Measurements from ENCODE around the gene TBC1D13.
"Not testable (repeated sequence)": the region's sequence is repeated elsewhere in the genome, so short reads cannot be mapped to it uniquely, and the experiment has no call there.

The TBC1D13 gene

DNA sequence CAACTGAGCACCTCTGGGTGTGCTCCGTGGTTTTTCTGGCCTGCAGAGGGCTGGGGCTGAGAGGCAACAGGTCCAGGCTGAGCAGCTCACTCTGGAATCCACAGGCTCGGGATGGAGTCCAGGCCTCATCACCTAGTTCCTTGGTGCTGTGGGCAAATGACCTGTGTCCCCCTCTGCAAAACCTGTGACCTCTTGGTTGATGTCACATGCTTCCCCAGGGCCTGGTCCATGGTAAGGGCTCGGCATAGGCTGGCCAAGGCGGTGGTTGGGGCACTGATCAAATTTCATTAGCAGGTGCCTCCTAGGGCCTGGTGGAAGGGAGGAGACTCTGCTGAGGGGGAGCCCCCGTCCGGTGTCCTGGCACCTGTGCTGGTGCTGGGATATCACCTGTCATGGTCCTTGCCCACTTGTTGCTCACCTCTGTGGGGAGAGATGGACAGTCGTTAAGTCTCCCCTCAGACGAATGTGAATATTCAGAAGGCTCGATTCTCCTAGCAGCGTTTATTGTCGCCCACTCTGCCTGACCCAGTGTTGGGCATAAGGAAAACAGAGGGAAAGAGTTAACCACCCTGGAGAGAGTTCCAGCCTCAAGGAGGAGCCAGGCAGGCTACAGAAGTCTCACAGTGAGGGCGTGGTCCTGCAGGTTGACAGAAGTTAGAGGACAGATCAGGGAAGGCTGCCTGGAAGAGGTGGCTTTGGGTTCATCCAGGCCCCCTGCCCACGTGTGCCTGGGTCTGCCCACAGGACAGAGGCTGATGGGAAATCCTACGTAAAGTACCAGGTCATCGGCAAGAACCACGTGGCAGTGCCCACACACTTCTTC is 34.7 kb downstream of the TBC1D13 start:
- DNase-seq (ENCODE audit: low spot score) = no peak

DNA sequence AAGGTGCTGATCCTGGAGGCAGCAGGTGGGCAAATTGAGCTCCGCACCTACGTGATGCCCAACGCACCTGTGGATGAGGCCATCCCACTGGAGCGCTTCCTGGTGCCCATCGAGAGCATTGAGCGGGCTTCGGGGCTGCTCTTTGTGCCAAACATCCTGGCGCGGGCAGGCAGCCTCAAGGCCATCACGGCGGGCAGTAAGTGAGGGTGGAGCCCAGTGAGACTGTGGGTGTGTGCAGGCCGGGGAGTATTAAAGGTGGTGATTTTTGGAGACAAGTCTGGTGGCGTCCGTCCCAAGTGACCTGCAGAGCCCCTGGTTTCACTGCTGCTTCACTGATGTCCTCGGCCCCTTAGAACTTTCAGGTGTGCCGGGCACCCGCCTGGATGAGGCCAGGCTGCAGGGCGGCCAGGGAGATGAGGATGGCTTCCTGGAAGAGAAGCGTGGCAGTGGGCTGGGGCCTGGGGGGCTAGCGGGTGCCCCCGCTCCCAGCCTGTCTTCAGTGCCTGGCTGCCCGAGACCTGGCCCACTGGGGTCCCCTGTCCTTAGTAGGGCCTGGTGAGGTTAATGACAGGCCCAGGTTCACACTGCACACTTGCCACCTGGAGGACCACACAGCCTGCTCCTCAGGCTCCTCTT is 35.5 kb downstream of the TBC1D13 start:
- no peak for DNase-seq (ENCODE audit: low spot score)

DNA sequence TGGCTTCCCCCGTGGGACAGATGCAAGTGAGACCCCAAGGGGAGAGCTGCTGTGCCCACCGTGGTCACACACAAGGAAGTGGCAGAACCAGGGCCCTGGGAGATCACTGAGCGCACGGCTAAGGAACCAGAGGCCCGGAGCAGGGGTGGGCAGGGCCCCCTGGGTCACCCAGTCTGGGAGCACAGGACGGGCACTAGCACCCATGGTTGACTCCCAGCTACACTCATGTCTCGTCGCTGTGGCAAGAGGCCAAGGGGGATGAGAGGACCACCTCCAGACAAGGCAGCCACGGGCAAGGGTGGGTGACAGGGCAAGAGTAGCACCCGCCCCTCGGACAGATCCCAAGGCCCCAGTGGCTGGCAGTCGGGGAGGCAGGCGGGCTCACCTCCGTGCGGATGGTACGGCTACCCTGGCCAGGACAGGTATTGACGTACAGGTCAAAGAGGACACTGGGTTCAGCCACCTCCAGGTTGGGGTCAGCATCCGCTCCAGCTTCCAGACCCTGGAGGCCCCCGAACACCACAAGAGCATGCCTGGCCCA is 36.4 kb downstream of the TBC1D13 start:
- DNase-seq (ENCODE audit: low spot score) = no peak

DNA sequence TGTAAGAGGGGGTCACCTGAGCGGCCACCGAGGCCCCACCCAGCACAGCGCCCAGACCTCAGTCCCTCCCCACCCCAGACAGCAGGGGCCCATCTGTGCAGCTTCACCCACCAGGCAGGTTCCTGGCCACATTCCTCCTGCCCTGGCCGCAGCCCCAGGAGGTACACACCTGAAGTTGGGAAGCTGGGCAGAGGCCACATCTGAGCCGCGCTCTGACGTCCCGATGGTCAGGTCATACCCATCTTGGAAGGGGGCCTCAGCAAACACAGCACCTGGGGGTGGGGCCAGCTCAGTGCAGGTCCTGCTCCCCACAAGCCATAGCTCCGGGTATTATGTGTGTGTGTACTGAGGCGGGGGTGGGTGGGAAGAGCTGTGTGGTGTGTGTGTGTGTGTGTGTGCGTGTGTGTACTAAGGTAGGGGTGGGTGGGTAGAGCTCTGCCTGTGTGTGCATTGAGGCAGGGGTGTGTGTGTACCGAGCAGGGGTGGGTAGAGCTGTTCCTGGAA is 36.9 kb downstream of the TBC1D13 start:
- DNase-seq (ENCODE audit: low spot score) = no peak

DNA sequence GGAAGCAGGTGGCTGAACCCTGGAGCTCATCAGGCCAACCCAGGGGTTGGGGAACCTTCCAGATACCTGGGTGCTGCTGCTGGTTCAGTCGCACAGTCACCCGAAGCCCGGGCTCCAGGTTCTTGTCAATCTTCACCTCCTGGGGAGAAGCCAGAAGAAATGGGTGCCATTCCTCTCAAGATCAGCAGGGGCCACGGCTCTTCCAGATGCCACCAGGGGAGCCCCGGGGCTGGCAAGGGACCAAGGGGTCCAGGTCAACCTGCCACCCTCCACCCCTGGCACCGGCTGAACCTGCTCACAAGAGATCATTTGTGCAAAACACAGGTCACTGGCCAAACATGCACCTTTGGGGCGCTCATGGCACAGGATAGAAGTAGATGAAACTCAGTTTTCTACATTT is 37.9 kb downstream of the TBC1D13 start:
- DNase-seq (ENCODE audit: low spot score) = no peak

DNA sequence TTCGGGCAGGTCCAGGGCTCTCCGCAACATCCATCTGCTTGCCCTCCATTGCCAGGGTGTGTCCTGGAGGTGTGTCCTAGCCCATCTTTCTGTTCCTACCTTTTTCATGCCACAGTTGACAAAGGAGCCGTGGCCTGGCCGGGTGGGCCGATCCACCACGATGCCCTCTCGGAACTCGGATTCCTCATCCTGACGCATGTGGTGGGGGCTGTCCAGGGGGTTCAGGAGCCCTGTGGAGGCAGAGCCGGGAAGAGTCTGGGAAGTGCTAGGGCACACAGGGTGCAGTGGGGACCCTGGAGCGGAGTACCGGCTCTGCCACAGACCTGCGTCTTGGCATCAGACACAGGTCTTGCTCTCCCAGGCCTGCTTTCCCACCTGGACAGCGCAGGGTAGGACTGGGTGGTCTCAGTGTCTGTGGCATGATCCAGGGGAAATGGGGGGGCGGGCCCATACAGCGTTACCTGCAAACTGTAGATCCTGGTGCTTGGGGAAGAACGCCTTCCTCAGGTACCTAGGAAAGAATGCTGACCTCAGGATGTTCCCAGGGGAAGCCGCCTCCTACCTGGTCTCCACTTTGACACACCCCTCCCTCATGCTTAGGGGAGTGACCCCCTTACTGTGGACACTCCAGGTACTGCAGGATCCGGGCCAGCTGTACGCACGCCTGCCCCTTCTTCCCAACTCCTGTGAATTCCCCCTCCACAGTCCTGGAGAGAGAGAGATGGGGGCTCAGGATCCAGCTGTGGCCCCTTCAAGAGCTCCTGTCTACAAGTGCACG is 39.1 kb downstream of the TBC1D13 start:
- DNase-seq (ENCODE audit: low spot score) = no peak

DNA sequence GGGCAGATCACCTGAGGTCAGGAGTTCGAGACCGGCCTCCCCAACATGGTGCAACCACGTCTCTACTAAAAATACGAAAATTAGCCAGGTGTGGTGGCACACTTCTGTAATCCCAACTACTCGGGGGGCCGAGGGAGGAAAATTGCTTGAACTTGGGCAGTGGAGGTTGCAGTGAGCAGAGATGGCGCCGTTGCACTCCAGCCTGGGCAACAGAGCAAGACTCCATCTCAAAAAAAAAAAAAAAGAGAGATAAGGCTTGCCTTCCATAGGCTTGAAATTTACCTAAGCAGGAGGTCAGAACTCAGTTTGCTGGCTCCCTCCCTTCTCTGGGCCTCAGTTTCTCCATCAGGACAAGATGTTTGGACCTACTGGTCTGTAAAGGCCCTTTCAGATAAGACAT is 41.2 kb downstream of the TBC1D13 start:
- DNase-seq (ENCODE audit: low spot score) = no peak

DNA sequence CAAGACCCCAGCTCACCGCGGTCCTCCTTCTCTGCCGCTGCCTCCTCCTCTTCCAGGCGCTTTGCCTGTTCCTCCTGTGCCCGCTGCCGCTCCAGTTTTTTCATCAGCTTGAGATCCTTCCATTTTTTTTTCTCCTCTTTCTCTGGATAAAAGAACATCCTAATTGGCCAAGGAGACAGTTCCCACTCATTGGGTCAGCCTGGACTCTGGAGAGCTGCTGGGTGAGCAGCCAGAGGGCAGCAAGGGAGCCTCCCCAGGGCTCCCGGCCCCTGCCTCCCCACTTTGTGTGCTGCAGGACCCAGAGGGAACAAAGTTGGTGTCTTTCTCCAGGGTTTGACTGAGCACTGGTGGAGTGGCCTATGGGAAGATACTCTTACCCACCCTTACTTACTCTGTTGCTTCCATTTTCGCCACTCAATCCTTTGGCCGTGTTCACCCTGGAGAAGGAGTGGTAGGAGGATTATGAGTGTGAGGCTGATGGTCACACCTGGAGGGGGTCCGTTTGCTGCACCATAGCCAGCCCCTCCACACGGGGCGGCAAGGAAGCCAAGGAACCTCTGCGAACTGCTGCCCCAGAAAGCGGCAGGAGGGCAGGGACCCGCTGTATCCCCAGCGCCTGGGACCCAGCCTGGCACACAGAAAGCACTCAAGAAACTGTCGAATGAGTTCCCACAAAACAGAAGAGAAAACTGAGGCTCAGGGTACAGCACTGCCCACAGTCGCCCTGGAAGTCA is 41.8 kb downstream of the TBC1D13 start:
- peak; percentile 4 for DNase-seq (ENCODE audit: low spot score)

DNA sequence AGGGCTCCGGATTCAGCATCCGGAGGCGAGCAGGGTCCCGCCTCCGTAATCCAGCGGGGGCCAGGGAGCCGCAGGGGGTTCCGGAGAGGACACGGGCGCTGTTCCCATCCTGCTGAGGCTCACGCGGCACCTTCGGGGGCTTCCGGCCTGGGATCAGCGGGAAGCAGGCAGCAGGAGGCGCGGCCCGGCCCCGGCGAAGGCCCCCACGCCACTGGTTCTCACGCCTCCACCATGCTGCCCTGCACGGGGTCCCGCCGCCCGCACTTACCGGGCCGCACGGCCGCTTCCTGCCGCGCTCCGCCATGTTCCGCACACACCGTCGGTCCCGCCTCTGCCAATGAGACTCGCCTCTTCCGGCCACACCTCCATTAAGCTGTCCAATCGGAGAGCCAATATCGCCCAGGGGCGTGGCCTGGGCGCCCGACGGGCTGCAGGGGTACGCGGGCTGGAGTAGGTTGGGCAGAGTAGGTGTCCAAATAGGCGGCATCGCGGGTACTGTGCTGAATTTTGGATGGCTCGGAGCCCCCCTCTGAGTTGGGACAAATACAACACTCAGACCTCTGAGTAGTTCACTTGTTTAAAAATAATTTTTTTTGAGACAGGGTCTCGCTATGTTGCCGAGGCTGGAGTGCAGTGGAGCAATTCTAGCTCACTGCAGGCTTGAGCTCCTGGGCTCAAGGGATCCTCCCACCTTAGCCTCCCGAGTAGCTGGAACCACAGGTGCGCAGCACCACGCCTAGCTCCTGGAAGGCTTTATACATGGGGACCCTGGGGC is 42.6 kb downstream of the TBC1D13 start, which contains the start of gene SPOUT1:
Gene SPOUT1 (minus strand): TSS at position 318 of the 775 bp plus-strand sequence. CDS start 14 bp downstream, at position 304.
- DNase-seq (ENCODE audit: low spot score) = peak; percentile 90

DNA sequence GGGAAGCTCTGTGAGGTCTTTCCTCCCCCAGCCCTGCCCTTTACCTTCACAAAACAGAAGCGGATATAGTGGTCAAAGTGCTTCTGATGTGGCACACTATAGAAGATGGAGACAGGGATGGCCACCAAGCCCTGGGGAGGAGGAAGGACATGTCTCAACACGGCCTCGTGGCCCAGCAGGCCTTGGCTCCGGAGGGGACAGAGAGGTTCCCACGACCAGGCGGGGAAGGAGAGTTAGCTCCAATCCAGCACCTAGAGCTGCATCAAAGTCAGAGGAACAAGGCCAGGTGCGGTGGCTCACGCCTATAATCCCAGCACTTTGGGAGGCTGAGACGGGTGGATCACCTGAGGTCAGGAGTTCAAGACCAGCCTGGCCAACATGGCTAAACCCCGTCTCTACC is 46.6 kb downstream of the TBC1D13 start:
- no peak for DNase-seq (ENCODE audit: low spot score)

DNA sequence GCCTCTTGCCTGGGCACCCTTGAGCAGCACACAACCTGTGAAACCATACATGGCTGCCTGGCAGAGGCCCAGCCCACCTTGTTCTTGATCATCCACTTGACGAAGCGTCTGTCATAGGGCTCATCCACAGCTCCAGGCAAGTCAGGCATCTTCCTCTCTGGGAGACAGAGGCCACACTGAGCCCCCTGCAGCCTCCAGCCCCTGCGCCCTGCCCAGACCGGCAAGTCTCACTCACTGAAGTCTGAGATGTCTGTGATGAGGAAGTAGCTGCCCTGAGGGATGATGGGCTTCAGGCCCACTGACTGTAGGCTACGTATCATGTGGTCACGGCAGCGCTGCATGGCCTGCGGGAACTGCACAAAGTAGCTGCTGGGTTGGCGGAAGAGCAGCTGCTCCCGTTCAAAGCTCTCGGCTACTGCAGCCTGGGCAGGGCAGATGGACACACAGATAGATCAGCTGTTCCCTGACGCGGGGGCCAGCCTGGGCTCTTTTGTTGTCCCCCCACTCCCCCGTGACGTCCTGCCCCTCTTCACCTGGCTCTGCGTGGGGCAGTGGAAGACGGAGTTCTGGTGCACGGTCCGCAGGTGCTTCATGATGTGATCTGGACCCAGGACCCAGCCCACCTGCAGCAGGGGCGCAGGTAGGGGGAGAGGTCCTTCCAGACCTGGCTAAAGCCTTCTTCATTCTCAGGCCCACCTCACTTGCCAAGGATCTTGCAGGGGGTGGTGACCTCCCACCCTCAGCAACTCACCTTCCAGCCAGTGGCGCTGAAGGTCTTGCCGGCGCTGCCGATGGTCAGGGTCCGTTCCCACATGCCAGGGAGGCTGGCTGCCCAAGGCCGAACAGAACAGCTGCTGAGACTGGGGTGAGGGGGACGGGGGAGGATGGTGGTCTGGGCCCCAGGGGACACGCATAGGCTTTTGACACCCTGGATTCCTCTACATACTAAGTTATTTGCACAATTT is 48.5 kb downstream of the TBC1D13 start:
- no peak for DNase-seq (ENCODE audit: low spot score)

DNA sequence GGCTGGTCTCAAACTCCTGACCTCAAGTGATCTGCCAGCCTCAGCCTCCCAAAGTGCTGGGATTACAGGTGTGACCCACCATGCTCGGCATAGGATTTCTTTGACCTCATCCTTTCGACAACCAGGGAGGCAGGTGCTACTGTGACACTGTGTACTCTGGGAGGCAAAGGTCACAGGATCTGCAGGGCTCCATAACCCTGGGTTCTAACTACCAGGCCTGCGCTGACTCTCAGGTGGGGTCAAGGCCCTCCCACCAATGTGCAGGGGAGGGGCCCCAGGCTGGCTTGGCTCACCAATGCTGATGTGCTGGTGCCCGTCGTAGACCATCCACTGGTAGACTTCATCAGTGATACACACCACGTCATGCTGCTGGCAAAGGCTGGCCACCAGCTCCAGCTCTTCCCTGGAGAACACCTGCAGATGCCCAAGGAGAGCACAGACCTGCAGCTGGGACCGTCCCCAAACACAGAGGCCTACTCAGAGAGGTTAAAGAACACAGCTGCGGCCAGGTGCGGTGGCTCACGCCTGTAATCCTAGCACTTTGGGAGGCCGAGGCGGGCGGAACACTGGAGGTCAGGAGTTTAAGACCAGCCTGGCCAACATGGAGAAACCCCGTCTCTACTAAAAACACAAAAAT is 49.6 kb downstream of the TBC1D13 start:
- DNase-seq (ENCODE audit: low spot score) = no peak

DNA sequence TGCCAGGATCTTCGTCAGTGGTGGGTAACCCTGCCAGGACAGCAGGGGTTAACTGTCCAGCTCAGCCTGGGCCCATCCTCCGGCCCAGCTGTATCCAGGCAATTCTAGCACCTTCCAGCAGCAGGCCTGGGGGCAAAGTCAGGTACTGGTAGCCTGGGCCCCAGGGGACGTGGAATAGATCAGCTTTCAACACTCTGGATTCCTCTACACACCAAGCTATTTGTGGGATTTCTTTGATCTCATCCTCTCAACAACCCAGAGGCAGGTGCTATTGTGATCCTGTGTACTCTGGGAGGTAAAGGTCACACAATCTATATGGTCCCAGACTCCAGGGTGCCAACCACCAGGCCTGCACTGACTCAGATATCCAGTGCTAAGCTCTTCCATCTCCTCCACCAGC is 51.3 kb downstream of the TBC1D13 start:
- no peak for DNase-seq (ENCODE audit: low spot score)

DNA sequence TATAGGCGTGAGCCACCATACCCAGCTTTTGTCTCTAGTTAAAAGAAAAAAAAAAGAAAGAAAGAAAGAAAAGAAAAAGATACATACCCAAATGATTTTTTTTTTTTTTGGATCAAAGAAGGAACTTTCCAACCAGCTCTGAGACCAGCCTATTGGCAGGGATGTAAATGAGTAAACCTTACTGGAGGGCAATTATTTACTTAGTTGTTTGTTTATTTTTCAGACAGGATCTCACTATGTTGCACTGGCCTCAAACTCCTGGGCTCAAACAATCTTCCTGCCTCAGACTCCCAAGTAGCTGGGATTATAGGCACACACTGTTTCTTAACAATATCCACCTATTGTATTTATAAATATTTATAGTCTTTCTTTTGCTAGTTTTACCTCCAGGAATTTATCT is 53.5 kb downstream of the TBC1D13 start:
- no peak for DNase-seq (ENCODE audit: low spot score)

DNA sequence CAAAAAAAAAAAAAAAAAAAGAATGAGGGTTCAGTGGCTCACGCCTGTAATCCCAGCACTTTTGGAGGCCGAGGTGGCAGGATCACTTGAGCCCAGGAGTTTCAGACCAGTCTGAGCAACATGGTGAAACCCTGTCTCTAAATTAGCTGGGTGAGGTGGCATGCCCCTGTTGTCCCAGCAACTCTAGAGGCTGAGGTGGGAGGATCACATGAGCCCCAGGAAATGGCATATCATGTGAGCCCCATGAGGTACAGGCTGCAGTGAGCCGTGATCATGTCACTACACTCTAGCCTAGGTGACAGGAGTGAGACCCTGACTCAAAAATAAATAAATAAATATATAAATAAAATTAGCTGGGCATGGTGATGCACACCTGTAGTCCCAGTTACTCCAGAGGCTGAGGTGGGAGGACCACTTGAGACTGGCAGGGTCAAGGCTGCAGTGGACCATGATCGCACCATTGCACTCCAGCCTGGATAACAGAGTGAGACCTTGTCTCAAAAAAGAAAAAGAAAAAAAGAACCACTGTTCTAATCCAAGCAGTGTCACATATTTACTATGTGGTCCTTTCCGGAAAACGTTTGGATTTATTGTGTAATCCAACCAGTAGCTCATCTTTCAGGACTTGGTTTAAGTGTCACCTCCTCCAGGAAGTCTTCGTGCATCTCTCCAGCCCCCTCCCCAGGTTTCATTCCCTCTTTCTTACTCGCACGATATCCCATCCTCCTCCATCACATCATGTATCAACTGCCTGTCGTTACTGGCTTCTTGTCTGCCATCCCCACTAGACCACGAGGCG is 54.8 kb downstream of the TBC1D13 start:
- no peak for DNase-seq (ENCODE audit: low spot score)

DNA sequence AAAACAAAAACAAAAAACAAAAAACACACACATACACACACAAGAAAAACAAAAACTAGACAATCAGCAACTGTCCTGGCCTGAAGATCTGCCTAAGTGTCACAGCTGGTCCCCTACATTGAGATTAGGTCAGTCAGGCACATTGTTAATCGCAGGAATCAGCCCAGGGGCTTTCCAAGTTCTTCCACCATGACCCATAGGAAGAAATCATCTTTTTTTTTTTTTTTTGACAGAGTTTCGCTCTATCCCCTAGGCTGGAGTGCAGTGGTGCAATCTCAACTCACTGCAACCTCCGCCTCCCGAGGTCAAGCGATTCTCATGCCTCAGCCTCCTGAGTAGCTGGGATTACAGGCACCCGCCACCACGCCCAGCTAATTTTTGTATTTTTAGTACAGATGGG is 56.1 kb downstream of the TBC1D13 start:
- not testable (repeated sequence) for DNase-seq (ENCODE audit: low spot score)

DNA sequence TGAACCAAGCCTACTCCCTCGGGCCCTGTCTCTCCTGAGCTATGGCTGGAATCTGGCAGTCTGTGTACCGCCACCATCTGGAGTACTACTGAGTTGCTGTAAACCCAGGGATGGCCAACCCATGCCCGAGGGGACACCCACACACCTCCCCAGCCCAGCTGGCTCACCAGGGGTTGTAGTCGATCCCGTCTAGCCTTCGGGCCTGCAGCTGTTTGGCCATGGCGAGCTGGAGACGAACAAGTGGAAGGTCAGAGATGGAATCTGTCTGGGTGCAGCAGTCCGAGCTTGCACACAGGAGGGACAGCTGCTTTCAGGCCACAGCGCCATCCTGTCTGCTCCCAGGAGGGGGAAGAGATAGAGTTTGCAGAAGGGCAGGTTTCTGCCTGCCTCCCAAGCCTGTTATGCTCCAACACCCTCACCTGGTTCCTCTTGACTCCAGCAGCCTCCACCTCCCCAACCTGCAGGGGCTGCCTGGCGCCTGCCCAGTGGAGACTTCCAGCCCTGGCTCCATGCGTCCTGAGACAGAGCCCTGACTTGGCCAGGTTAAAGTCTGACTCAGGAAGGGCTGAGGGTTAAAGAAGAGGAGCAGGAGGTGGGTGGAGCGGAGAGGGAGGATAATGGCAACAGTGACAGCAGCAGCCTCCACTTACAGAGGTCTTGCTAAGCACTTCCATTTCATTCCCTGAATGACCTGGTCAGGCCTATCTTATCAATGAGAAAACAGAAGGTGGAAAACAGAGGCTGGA is 58.3 kb downstream of the TBC1D13 start:
- DNase-seq (ENCODE audit: low spot score) = no peak

DNA sequence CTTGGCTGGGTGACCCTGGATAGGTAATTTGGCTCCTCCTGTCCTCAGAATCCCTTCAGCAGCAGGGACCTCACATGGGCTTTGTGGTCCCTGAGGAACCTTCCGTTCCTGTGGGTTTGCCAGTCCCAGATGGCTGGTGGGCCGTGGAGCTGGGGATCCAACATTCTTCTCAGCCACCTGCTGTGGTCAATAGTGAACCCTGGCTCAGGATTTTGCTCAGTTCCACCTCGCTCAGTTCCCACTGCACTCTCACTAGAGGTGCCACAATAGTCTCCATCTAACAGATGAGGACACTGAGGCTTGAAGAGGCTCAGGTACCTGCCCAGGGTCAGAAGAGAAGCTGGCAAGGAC is 59.6 kb downstream of the TBC1D13 start:
- DNase-seq (ENCODE audit: low spot score) = no peak
